Daoy (cell line): ENCODE measurements around the gene ACSS1. TPM values are rescaled to one million over a fixed set of nuclear protein-coding genes. Genes with fewer than 3 reads are reported as not detected.

Experiments
- DNase-seq: peaks from one replicate; pipeline ENCODE4 v3.0.0-alpha.2; 2015; ENCODE audit warnings: low read depth
- total RNA-seq: library from RNA; depleted of rRNA; stranded (reverse); fragments of >200 nt; shearing (Covaris generic); gene quantifications from 2 replicates; pipeline ENCODE4 v1.2.3, GENCODE V29; 2014

Gene ACSS1
- total RNA-seq, 1 experiment from 2014 or later, result 0.86 TPM

DNA sequence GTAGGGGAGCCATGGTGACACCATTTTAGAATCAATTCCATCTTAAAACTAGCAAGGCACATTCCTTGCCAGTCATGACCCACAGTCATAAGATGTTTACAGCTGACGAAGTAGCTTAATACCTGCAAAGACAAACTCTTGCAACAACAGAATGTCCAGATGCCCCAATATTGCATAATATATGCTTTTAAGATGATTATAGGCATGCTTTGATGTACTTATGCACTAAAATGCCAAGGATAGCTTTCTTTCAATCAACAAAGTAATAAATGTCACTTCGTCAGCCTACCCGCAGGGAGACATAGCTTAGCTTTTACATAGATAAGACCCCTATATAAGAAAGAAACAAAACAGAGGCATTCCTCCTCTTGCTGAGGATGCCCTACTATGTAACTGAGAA is 26.7 kb downstream of the ACSS1 start:
- DNase-seq, result no peak

DNA sequence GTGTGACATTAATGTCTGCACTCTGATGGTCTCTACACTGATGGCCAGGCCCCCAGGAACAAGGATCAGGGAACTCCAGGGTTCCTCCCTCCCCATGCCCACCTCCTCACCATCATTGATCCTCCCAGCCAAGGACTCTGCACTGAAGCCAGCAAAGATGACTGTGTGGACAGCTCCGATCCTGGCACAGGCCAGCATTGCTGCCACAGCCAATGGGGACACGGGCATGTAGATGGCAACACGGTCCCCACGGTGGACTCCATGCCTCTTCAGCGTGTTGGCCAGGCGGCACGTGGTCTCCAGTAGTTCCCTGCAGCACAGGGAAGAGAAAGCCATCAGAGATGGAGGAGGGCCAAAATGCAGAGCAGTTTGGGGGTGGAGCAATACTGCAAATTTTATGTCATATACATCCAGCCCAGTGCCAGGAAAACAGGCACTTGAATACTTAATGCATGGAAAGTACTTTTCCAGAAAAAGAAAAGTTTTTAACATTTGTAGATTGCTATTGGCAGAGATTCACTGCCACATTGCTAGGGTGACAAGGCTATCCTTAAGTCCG is 27.2 kb downstream of the ACSS1 start:
- DNase-seq, result no peak

DNA sequence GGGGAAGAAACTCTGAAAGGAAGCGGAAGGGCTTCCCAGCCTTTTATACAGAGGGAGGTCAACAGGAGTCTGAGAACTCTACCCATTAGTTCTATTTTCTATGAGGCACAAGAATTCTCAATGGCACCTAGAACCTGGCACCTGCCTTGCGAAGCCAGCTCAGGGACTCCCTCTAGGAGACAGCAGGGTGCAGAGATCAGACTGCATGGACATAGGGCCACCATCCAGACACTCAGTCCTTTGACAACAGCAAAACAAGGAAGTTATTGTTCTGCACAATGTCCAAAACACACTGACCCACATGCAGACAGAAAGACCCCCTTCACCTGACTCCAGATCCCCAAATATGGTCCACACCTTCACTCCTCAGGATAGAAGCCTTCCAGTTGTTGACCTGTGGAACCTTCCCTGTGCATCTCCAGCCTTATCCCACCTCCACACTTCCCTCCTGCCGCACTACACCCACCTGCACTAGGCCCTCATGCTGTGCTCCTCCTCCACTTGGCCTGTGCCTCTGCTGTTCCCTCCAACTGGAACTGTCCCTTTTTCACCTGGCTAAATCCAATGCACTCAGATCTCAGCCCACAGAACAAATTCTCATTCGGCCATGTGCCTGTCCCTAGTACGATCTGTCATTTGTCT is 27.8 kb downstream of the ACSS1 start:
- no peak for DNase-seq

DNA sequence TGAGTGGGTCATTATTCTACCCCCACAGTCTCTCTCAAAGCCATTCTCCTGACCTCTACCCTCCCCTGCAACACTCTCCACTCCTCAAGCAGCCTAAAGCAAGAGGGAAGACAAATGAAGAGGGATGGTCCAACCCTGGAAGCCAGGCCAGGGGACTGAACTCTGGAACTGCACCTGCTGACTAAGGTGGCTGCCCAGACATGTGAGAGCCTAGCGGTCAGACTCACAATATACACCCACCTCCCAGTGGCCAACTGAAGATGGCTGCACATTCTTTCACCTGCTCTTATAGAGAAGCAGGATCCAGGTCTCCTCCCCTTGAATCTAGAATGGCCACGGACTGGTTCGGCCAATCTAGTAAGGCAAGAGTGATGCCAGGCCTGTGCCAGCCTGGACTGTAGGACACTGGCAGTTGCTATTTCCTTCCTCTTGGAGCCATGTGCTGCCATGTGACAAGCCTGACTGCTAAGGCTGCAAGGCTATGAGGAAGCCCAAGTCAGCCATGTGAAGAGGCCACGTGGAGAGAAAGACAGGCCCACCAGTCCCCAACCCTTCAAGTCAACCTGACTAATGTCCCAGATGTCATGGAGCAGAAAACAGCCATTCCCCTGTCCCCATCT is 31.8 kb downstream of the ACSS1 start:
- no peak for DNase-seq

DNA sequence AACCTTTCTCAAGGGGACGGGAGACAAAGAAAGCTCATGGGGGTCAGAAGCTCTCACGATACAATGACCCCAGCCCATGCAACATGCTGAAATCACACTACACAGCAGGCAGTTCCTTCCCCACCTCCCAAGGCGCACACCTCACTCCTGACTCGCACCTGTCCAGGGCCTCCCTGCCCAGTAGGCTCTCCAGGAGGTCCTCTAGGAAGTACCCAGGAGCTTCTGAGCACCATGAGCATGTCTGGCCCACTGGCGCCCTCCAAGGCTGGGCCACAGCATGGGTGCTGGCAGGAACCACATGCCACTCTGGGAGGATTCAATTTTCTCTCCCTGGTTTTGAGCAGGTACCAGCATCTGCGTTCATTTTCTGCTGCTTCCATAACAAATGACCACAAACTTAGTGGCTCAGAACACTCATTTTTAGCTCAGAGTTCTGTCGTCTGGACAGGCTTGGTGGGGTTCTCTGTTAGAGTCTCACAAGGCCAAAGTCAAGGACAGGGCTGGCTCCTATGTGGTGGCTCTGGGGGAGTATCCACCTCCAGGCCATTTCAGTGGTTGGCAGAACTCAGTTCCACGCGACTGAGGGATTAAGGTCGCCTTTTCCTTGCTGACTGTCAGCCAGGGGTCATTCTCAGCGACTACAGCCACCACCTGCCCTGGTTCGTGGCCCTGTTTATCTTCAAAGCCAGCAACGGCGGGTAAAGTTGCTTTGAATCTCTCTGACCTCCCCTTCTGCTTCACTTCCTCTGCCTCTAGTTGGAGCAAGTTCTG is 32.7 kb downstream of the ACSS1 start:
- no peak for DNase-seq

DNA sequence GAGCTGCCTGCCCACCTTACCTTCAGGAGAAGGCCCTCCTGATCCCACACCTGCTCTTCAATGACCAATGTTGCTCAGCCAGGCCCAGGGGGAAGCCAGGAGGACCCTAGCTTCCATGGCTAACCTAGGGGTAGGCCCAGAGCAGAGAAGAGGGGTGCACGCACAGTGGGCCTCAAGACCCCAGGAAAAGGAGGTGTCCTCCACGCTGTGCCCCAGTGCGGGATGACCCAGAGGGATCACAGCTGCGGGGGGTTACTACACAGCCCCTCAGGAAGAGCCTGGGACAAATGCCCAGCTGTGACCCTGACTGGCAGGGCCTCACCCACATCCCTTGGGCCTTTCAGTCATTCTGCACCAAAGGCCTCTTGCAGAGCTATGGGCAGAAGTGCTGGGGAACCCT is 33.8 kb downstream of the ACSS1 start:
- no peak for DNase-seq

DNA sequence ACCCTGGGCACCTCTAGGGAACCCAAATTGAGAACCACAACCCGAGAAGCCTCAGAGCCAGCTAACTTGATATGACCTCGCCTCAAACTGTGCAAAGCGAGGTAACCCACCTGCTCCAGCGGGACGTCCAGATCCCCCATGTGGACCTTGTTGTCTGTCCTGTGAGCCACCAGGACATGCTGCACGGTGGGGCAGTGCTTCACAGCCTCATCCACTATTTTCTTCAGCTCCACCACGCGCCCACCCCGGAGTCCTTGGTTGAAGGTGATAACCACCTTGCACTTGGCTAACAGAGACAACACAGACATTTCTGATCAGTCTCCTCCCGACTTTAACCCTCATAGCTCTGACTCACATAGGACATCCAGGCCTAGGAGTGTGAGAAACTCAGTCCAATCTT is 34.6 kb downstream of the ACSS1 start:
- no peak for DNase-seq

DNA sequence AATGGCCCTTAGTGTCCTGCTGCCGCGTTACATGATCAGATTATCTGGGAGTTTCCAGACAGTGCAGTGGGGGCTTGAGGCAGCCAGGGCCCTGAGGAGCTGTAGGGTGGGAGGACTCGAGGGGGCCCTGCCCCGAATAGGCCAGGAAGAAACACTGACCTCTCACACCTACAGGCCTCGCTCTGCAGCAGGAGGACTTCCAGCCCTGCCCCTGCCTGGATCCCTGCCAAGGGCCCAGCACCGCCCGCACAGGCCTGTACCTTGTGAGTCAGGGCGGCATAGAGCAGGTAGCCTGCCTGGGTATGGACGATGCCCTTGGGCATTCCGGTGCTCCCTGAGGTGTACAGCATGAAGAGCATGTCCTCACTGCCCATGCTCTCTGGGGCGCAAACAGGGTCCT is 35.3 kb downstream of the ACSS1 start:
- no peak for DNase-seq

DNA sequence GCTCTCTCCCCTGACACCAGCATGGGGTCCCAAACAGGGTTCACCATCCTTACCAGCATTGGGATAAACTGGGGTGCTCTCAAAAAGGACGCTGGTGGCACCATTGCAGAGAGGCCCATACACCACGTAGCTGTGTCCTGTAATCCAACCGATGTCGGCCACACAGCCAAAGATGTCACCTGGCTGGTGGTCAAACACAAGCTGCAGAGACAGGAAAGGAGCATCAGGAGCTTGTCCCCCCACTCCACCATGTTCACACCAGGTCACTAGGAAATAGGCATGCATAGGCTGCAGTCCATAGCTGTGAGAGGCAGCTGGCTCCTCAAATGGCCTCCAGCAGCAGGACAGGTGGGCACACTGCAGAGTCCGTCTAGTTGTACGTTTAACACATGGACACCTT is 36.6 kb downstream of the ACSS1 start:
- DNase-seq, result no peak

DNA sequence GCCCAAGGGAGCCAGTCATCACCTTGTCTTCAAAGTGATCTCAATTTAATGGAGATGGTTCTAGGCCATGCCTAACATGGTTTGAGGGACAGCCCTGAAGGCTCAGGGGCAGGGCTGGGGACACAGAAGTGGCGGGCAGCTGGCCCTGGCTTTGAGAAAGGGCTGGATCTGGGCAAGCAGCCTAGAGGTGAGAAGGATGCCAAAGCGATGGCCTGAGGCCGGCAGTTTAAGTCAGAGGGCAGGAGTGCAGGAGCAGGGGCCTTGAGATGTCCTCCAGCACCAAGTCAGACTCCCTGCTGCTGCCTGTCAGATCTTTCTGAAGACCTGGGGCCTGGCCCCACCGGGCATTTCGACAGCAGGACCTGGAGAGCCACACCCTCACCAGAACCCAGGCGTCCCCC is 37.0 kb downstream of the ACSS1 start:
- no peak for DNase-seq

DNA sequence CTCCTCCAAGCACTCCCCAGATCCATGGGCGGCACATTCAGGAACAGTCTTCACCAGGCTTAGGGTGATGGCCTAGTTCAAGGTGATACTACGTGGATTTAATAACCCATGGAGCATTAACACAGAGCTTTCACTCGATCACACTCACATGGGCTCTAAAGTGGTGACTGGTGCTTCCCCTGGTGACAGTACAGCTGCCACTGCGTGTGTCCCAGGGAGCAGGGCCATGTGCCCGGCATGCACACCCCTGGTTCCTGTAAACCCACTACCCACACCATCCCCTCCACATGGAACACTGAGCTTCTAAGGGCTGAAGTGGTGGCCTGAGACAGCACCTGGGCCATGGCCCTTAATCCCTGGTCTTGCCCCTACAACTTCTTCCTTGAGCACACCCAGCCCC is 37.6 kb downstream of the ACSS1 start:
- no peak for DNase-seq

DNA sequence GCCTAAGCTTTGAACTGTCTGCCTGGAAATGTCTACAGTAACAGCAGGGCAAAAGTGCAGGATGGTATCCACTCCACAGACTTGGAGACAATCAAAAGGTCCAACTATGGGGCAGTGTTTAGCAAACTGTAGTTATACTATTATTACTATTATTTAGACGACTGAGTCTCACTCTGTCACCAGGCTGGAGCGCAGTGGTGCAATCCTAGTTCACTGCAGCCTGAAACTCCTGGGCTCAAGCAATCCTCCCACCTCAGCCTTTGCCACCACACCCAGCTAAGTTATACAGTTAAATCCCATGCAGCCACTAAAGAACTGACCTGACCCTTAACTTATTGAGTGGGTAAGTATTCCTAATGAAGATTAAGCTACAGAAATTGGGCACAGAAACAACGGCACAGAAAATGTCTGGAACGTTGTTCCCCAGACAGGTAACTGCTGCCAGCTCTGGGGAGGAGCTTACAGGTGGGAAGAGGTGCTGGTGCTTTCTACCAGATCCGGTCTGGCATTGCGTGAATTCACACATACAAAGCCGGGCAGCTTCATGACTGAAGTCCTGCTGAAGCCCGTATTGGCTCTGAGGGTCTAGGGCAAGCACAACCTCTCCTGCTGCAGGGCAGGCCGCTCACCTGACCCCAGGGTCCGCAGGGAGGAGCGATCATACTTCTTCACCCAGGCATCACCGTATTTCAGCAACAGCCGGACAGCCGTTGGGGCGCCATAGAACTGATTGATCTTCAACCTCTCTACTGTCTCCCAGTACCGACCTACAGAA is 38.4 kb downstream of the ACSS1 start:
- no peak for DNase-seq

DNA sequence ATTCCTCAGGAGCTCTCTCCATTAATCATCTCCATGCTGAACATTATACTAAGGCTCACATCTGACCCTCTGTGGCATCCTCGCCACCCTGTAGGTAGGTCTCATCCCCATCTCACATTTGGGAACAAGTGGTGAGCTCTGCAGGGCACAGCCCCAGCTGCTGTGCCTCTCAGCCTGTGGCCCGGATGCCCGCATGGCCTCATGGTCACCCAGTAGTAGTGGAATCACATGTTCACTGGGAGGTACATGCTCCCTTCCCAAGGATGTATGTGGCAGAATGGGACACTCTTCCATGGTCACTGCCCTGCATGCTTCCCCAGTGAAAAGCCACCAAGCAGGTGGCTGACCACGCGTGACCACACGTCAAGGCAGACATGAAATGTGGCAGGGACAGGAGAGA is 39.1 kb downstream of the ACSS1 start:
- no peak for DNase-seq

DNA sequence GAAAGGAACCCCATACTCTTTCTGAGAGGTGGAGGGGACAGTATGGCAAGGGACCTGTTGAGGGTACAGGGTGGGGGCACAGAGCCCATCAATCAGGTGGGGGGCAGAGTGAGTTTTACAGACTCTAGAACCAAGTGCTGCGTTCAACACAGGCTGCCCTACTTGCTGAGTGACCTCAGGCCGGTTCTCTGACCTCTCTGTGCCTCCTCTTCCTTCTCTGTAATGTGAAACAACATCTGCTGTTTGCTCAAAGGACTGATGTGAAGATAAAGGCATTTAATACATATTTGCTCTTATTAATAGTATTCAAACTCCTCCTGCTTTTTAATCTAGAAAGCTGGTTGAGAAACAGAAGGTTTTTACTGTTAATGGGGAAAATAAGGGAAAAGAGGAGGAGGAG is 39.5 kb downstream of the ACSS1 start:
- DNase-seq, result no peak

DNA sequence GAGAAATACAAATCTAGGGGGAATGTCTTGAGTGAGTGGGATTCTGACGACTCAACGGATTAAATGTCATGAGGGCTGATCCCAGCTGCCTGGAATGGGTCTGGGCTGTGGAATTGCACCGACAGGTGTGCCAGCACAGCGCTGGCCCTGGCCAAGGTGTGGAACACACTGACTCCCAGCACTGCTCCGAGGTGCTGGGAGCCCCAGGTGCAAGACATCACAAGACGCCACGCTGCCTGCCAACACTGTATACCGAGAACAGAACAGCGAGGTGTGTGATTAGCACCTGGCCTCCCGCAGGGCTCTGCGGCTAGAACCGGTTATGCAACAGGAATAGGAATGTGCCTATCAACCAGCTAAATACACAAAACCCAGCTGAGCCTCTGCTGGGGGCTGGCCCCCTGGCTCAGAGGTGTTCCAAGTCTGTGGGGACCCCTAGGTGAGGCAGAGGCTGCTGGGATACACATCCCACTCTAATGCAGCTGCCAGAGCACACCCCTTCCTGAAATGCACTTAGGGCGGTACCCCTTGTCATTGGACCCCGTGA is 40.6 kb downstream of the ACSS1 start:
- DNase-seq, result no peak

DNA sequence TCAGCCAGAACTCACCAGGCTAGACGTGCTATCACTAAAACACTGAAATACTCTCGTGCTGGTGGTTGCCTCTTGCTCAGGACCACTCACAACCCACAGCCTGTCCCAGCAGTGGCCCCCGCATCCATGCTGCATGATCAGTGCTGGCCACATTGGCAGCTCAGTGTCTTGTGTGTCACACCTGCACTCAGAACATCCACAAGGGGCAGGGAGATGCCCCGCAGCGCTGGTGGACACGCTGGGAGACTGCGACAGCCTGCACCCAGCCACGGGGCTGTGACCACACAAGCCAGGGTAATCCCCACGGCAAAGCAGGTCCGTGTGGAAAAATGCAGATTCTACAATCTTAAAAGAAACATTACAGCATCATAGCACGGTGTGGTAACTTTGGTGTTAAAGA is 41.5 kb downstream of the ACSS1 start:
- DNase-seq, result no peak

DNA sequence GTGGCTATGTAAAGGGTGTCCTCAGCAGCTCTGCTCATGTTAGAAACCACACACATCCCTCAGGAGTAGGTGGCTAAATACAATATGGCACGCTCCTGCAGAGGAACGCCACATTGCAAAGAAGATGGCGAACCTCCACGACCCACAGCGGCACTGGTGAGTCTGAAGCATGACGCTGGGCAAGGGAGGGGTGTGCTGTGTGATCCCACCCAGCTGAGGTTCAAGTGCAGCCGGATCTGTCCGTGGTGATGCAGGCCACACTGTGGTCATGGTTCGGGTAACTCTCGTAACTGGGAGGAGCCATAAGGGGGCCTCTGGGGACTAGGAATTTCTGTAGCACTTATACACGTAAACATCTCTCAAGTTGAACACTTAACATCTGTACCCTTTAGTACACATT is 42.0 kb downstream of the ACSS1 start:
- no peak for DNase-seq

DNA sequence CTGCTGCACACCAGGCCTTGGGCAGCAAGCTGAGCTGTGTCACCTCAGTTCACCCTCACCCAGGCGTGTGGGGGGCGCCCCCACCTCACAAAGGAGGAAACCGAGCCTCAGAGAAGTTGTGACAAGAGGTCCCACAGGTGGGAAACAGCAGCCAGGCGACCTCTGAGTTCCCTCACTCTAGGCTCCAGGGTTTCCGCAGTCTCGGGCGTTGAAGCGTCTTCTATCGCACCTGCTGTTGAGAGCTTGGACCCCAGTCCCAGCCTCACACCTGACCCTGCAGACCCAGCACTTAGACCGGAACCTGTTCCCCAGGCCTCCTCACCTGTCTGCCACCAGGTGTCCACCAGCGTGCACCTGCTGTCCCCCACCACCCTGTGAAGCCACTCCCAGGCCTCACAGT is 43.1 kb downstream of the ACSS1 start:
- DNase-seq, result no peak

DNA sequence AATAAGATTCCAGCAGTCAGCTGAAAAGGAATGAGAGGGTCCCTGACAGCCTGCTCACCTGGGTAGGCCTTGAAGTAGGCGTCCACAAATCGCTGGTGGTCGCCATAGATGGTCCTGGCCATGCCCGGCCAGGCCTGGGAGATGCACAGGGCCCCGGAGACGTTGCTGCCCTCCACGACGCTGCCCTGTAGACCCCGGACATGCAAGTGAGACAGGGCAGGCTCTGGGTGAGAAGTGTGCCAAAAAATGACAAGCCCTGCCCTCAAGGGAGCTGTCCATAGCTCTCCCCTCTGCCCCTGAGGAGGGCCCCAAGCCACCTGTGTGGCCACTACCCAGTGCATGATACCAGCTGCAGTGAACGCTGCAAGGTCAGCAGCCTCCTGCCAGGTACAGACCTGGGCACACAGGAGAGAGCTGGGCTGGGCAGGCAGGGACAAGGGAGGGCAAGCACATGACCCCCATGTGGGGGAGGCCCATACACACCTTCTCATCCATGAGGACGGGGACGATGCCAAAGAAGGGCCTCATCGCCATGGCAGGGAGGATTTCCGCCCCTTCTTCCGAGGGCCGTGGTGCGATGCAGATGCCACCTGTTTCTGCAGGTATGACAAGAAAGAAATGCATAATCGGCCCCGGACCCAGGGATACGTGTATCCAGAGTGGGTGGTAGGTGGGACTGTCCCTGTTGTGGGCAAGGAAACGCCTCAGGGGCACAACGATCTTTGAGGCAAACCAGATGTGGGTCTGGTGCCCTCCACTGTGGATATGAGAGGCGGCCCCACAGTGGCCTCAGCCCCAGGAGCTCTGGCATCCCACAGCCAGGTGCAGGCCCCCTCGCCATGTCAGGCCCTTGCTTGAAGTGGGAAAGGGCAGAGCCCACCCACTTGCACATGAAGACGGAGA is 44.2 kb downstream of the ACSS1 start:
- DNase-seq, result no peak

DNA sequence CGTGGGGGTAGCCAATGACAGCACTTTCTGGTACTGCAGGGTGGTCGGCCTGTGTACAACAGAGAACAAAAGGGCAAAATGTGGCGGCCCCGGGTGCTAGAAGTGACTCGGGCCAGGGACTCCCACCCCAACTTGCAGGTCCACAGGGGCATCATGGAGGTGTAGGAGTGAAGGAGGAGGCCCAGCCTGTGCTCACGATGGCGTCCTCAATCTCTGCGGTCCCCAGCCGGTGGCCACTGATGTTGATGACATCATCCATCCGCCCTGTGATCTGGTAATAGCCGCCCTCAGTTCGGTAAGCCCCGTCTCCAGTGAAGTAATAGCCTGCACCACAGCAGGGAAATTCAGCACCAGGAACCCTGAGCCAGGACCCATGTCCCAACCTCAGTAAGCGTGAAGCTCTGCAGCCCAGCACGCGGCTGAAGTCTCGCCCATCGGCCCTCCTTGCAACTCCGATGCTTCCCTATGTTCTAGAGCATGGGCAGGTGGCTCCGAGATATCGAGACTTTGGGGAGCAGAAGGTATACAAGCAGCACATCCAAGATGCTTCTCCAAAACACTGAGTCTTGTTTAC is 45.2 kb downstream of the ACSS1 start:
- no peak for DNase-seq
